Activated CD4-positive, alpha-beta T cell treated with anti-CD3 and anti-CD28 coated beads, Interleukin-2, amount 50 U/mL, for 1 hour (primary cell): Measurements from ENCODE around the gene LRRTM4.

ENCODE experiments used
- DNase-seq: peaks from one replicate; pipeline ENCODE4 v3.0.0-alpha.2; 2020

The LRRTM4 gene

GRCh38 chr2:77469106-77469505 is 53.1 kb downstream of the LRRTM4 start:
- DNase-seq = no peak

DNA sequence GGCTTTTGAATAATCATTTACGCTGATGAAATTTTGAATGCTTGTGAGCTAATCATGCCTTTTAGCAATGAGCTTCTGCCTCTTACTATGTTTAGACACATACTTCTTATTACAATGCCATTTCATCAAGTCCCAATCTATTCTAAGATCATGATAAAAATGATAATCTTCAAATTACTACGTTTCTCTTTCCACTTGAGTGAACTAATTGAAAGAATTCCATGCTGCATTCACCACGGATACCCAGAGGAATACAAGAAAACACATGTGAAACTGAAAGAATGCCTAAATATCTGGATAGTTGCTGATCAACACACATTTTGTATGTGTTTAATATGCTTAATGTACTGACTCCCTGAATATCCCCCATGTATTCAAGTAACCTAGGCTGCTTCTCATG is 62.3 kb downstream of the LRRTM4 start:
- no peak for DNase-seq

GRCh38 chr2:77458216-77458615 is 64.0 kb downstream of the LRRTM4 start:
- DNase-seq = no peak

GRCh38 chr2:77457665-77458064 is 64.5 kb downstream of the LRRTM4 start:
- DNase-seq = no peak

- DNase-seq = no peak
Measured at GRCh38 chr2:77443076-77443475, 79.1 kb downstream of the LRRTM4 start.

- DNase-seq = no peak
Measured at GRCh38 chr2:77434880-77435279, 87.3 kb downstream of the LRRTM4 start.

GRCh38 chr2:77428946-77429345 is 93.2 kb downstream of the LRRTM4 start:
- DNase-seq = no peak

GRCh38 chr2:77421971-77422370 is 100.2 kb downstream of the LRRTM4 start:
- DNase-seq = no peak

DNA sequence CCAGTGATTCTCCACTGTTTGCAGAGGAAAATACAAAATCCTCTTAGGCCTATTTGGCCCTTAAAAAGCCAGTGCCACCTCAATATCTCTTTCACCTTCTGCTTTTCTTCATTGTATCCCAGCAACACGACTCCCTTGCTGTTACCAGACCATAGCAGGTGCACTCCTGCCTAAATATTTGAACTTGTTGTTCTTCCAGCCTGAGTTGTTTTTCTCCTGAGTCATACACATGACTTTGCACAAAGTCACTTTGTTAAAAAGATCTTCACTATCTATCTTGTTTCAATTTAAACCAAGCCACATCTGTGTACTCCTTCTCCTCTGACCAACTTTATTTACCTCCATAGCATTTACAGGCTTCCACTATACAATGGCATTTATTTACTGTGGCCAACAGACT is 103.6 kb downstream of the LRRTM4 start:
- DNase-seq = no peak

DNA sequence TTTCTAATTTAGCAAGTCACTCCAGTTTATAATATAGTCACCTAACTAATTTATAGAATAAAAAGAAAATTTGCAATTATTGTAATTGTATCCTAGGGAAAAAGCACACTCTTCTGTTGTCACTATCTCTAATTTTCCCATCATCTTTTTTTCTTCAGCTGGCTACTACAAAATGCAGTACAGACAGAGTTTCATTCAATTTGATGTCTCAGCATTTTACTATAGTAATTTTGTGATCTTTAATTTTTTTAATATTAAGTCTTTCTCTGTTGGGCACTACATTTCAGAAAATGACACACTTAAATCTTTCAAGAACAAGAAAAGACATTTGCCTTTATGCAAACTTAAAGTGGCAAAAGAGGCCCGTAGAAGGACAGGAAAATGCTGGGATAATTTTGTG is 118.0 kb downstream of the LRRTM4 start:
- no peak for DNase-seq

GRCh38 chr2:77398970-77399600 is 123.1 kb downstream of the LRRTM4 start:
- DNase-seq = no peak

GRCh38 chr2:77397763-77398162 is 124.4 kb downstream of the LRRTM4 start:
- no peak for DNase-seq

- DNase-seq = no peak
Measured at GRCh38 chr2:77395011-77395410, 127.2 kb downstream of the LRRTM4 start.

- no peak for DNase-seq
Measured at GRCh38 chr2:77391119-77391518, 131.1 kb downstream of the LRRTM4 start.

GRCh38 chr2:77387324-77387723 is 134.9 kb downstream of the LRRTM4 start:
- no peak for DNase-seq

- DNase-seq = no peak
Measured at GRCh38 chr2:77372636-77373035, 149.5 kb downstream of the LRRTM4 start.

- no peak for DNase-seq
Measured at GRCh38 chr2:77370511-77370910, 151.7 kb downstream of the LRRTM4 start.

DNA sequence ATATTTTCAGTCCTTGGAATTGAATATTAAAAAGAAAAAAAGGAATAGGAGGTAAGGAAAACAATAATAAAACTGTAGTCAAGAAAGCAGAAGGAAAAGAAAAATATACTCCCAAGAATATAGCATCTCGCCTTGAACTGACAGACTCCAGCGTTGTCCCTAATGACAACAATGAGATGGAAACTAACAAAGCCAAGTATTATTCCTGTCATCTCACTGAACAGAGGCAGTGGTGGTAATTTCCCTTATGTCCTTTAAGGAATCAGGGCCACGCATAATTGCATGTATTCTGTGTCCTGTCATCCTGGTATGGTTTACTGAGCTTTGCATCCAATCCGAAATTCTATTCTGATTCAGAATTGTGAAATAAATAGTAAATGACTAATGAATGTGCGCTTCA is 158.9 kb downstream of the LRRTM4 start:
- DNase-seq = no peak

- no peak for DNase-seq
Measured at GRCh38 chr2:77348821-77349220, 173.4 kb downstream of the LRRTM4 start.

GRCh38 chr2:77336013-77336412 is 186.2 kb downstream of the LRRTM4 start:
- DNase-seq = no peak

GRCh38 chr2:77328134-77328931 is 193.8 kb downstream of the LRRTM4 start:
- no peak for DNase-seq

GRCh38 chr2:77325395-77325794 is 196.8 kb downstream of the LRRTM4 start:
- no peak for DNase-seq

GRCh38 chr2:77322431-77322830 is 199.7 kb downstream of the LRRTM4 start:
- no peak for DNase-seq

DNA sequence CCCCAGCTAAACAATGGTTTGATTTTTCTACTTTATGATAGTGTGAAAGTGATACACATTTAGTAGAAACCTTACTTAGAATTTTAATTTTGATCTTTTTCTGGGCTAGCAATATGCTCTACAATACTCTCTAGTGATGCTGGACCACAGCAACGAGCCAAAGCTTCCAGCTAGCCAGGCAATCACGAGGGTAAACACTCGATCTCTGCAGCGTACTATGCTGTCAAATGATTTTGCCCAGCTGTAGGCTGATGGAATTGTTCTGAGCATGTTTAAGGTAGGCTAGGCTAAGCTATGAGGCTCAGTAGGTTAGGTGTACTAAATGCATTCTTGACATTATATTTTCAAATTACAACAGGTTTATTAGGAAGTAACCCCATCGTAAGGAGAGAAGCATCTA is 207.5 kb downstream of the LRRTM4 start:
- no peak for DNase-seq

DNA sequence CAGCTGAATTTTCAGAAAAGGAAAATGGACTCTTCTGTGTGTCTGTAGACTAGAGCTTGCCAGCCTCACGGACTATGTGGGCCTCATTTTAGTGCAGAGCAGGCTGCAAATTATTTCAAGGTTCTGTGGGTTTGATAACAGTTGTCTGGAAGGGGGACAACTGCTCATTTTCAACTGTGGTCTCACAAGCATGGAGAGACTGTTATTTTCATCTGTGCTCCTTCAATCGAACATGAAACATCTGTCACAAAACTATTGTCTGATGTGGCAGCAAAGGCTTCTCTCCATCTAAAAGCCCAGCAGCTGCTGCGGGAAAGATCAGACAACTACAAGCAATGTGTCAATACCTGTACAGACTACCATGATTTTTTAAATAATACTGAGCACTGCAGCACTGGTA is 211.8 kb downstream of the LRRTM4 start:
- DNase-seq = no peak
